Endothelial cell of umbilical vein (primary cell): ENCODE measurements around the gene SDSL. TPM values are rescaled to one million over a fixed set of nuclear protein-coding genes. Genes with fewer than 3 reads are reported as not detected.

Experiments
- BruUV-seq: library from RNA; stranded (reverse); fragments of 400-500 nt; replicated peaks from 2 replicates; lab custom pipeline; 2021; lab: Mats Ljungman, UMichigan
- CTCF ChIA-PET: fragments of 300-600, 350-600 bp; sonication (Branson Sonifier 250); formaldehyde crosslinking; loops from one replicate; lab custom pipeline; 2021; ENCODE audit warnings: antibody characterized with exemption, inconsistent platforms; lab: Charles Lee
- POLR2A ChIA-PET: fragments of 300-600, 350-600 bp; sonication (Branson Sonifier 250); formaldehyde crosslinking; loops from one replicate; lab custom pipeline; 2021; ENCODE audit warnings: antibody characterized with exemption, inconsistent platforms; lab: Charles Lee
- DNase-seq: peaks from one replicate; pipeline ENCODE4 v3.0.0-alpha.2; 2011; ENCODE audit warnings: low read depth, low spot score
- FAIRE-seq: peaks from 2 replicates; lab custom pipeline; 2011; peaks lifted over from hg19 to GRCh38; lab: Jason Lieb, UNC
- H2AFZ ChIP-seq: 2 replicates; pipeline ENCODE4 v1.6.0; 2012; ENCODE audit warnings: low read depth, low read length, control low read depth, inconsistent platforms
- H3K27ac ChIP-seq: 2 replicates; pipeline ENCODE4 v1.5.1; 2011; ENCODE audit warnings: low read depth, mild to moderate bottlenecking, control low read depth, low read length, moderate library complexity; ENCODE audit not compliant: insufficient read depth
- H3K27me3 ChIP-seq, 2 experiments: 2 replicates each; pipeline versions ENCODE4 v1.6.0 to v1.6.1; 2011; ENCODE audit warnings: low read length in 2 of 2, mixed read lengths in 1 of 2; ENCODE audit not compliant: control insufficient read depth in 2 of 2, insufficient read depth in 2 of 2
- H3K36me3 ChIP-seq, 2 experiments: 2 replicates in 1 of 2; 3 replicates in 1 of 2; pipeline ENCODE4 v1.5.1; 2011; ENCODE audit warnings: low read length in 2 of 2, mild to moderate bottlenecking in 1 of 2, moderate library complexity in 1 of 2; ENCODE audit not compliant: control insufficient read depth in 2 of 2, insufficient read depth in 2 of 2; ENCODE audit errors: extremely low read depth in 1 of 2
- H3K4me1 ChIP-seq: 3 replicates; pipeline ENCODE4 v1.5.1; 2011; ENCODE audit warnings: mild to moderate bottlenecking, low read length; ENCODE audit not compliant: control insufficient read depth, insufficient read depth; ENCODE audit errors: extremely low read depth
- H3K4me2 ChIP-seq: 2 replicates; pipeline ENCODE4 v1.6.1; 2011; ENCODE audit warnings: low read length, control low read depth, mixed read lengths; ENCODE audit not compliant: insufficient read depth
- H3K4me3 ChIP-seq, 3 experiments: fragments of 200-600 bp in 1 of 3; sonication (generic), shearing (Covaris generic) in 1 of 3; replicated peaks in 1 of 3; 2 replicates each; pipeline ENCODE4 v1.5.1; 2011 to 2016; ENCODE audit warnings: control low read depth in 3 of 3, low read length in 3 of 3, mild to moderate bottlenecking in 2 of 3, inconsistent platforms in 1 of 3, low read depth in 1 of 3, moderate library complexity in 1 of 3; ENCODE audit not compliant: insufficient read depth in 1 of 3
- H3K79me2 ChIP-seq: 2 replicates; pipeline ENCODE4 v1.6.0; 2012; ENCODE audit warnings: low read length, inconsistent platforms; ENCODE audit not compliant: control insufficient read depth, insufficient read depth
- H3K9ac ChIP-seq: replicated peaks from 2 replicates; pipeline ENCODE3; 2011; ENCODE audit warnings: low read length, control low read depth; ENCODE audit not compliant: insufficient read depth; ENCODE audit errors: extremely low read depth
- H3K9me1 ChIP-seq: replicated peaks from 3 replicates; pipeline ENCODE4 v1.6.0; 2011; ENCODE audit warnings: mild to moderate bottlenecking, low read length; ENCODE audit not compliant: control insufficient read depth, insufficient read depth; ENCODE audit errors: extremely low read depth
- H3K9me3 ChIP-seq: replicated peaks from 2 replicates; pipeline ENCODE4 v1.5.1; 2012; ENCODE audit warnings: low read length, inconsistent platforms; ENCODE audit not compliant: control insufficient read depth, insufficient read depth
- H4K20me1 ChIP-seq: replicated peaks from 2 replicates; pipeline ENCODE3; 2011; ENCODE audit warnings: mild to moderate bottlenecking, low read length; ENCODE audit not compliant: control insufficient read depth, insufficient read depth; ENCODE audit errors: extremely low read depth
- EZH2 ChIP-seq: IDR thresholded peaks from 2 replicates; pipeline ENCODE4 v1.6.1; 2012; ENCODE audit warnings: borderline replicate concordance, low read depth, mild to moderate bottlenecking, moderate library complexity, low read length, inconsistent platforms; ENCODE audit not compliant: severe bottlenecking
- FOS ChIP-seq: IDR thresholded peaks from 2 replicates; pipeline ENCODE4 v1.6.1; 2011; ENCODE audit warnings: mild to moderate bottlenecking, low read length, moderate library complexity, borderline replicate concordance; ENCODE audit not compliant: insufficient read depth
- GATA2 ChIP-seq: IDR thresholded peaks from 2 replicates; pipeline ENCODE4 v1.7.0; 2011; ENCODE audit warnings: low read depth, mild to moderate bottlenecking, moderate library complexity, mixed read lengths, low read length; ENCODE audit not compliant: insufficient read length, insufficient read depth
- JUN ChIP-seq: IDR thresholded peaks from 2 replicates; pipeline ENCODE4 v1.6.1; 2011; ENCODE audit warnings: borderline replicate concordance, low read depth; ENCODE audit not compliant: insufficient read length, insufficient read depth
- MYC ChIP-seq: IDR thresholded peaks from one replicate; pipeline ENCODE4 v1.6.1; 2011; ENCODE audit warnings: mild to moderate bottlenecking, low read depth, low read length
- POLR2A ChIP-seq: IDR thresholded peaks from 2 replicates; pipeline ENCODE4 v1.6.1; 2012; ENCODE audit warnings: low read depth, mild to moderate bottlenecking, control low read depth, low read length
- POLR2AphosphoS5 ChIP-seq: IDR thresholded peaks from 2 replicates; pipeline ENCODE4 v1.6.1; 2012; ENCODE audit warnings: low read depth, mild to moderate bottlenecking, control low read depth, low read length, moderate library complexity; ENCODE audit not compliant: insufficient read depth
- dilution Hi-C: fragments of 300-500 bp; cut with MboI; formaldehyde crosslinking; loops from one replicate; pipeline ENCODE4 v1.15.0; 2019; ENCODE audit warnings: low sequenced_read_pairs; ENCODE audit not compliant: extremely low pct_ligation_motif_present
- intact Hi-C: fragments of 100-400 bp; cut with micrococcal nuclease; formaldehyde crosslinking; loops from one replicate; pipeline ENCODE4 v1.10.0; 2022
- polyA plus RNA-seq, 4 experiments: library from polyadenylated mRNA; depleted of rRNA in 3 of 4; stranded (reverse) in 3 of 4; unstranded in 1 of 4; fragments of >200 nt; gene quantifications; 2 replicates each; pipeline versions ENCODE4 v1.2.1 to v1.2.3, GENCODE V29; 2011 to 2012; ENCODE audit warnings: missing spikeins in 1 of 4
- total RNA-seq: library from RNA; stranded (reverse); gene quantifications from 2 replicates; pipeline ENCODE4 v1.2.3, GENCODE V29; 2021
- TF ChIP-seq, protein P1 (sequence below), 2 donors: IDR thresholded peaks; 1 replicate in 1 of 2; 2 replicates in 1 of 2; pipeline ENCODE4 v1.5.1; 2011; ENCODE audit warnings: low read length in 2 of 2, mild to moderate bottlenecking in 2 of 2, moderate library complexity in 2 of 2, control low read depth in 1 of 2, inconsistent platforms in 1 of 2, low read depth in 1 of 2; ENCODE audit not compliant: insufficient read depth in 1 of 2; ENCODE audit errors: extremely low read depth in 1 of 2
- TF ChIP-seq, protein P2 (sequence below): IDR thresholded peaks from 2 replicates; pipeline ENCODE4 v1.6.1; 2011; ENCODE audit not compliant: insufficient read depth, insufficient read length

SDSL gene
- total and polyA plus RNA-seq, 2 donors (not counting 3 experiments of a cell fraction or from before 2014, with no cell fraction given), result 5.7 to 16.9 TPM

DNA sequence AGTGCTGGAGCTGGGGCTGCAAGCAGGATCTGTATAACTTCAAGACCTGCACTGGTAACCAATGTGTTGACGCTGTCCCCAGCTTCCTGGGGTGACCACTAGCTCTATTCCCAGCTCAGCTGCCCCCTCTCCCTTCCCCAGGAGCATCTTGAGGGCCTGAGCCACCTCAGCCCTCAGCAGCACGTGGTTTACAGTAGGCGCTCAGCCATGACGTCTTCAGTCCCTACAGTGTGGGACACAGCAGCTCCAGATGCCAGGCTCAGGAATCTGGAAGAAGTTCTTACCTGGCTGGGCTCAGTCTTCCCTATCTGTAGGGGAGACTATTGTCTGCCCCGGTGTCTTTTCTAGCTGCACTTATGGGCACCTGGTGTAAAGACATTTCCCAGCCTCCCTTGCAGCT lies 27.1 kb upstream of the SDSL start:
- TF ChIP-seq EZH2 (no peak), FOS (no peak), POLR2AphosphoS5 (no peak), JUN (no peak), GATA2 (no peak), MYC (no peak), POLR2A (no peak)
- TF ChIP-seq, protein P1, sequence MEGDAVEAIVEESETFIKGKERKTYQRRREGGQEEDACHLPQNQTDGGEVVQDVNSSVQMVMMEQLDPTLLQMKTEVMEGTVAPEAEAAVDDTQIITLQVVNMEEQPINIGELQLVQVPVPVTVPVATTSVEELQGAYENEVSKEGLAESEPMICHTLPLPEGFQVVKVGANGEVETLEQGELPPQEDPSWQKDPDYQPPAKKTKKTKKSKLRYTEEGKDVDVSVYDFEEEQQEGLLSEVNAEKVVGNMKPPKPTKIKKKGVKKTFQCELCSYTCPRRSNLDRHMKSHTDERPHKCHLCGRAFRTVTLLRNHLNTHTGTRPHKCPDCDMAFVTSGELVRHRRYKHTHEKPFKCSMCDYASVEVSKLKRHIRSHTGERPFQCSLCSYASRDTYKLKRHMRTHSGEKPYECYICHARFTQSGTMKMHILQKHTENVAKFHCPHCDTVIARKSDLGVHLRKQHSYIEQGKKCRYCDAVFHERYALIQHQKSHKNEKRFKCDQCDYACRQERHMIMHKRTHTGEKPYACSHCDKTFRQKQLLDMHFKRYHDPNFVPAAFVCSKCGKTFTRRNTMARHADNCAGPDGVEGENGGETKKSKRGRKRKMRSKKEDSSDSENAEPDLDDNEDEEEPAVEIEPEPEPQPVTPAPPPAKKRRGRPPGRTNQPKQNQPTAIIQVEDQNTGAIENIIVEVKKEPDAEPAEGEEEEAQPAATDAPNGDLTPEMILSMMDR (IDR thresholded peaks at IDR 0.05; ENCODE audit: extremely low read depth in 1 of 2, insufficient read depth in 1 of 2, low read depth in 1 of 2, low read length in 2 of 2), result no peak
- TF ChIP-seq, protein P2, sequence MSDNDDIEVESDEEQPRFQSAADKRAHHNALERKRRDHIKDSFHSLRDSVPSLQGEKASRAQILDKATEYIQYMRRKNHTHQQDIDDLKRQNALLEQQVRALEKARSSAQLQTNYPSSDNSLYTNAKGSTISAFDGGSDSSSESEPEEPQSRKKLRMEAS, result no peak
- no peaks in the 10 kb centered on the region for H3K36me3 ChIP-seq
- no peak overlapping the region for H3K27ac ChIP-seq
- H3K4me1 ChIP-seq, result no peaks in the 10 kb centered on the region
- DNase-seq (no peak), FAIRE-seq (no peak)
- H3K4me2 ChIP-seq, result no peak overlapping the region
- CTCF ChIA-PET, result interaction anchor here (0.9 to 1.7 kb wide), 2 partner anchors 13 to 30 kb away, joined by 3 to 4 read pairs; no protein-coding TSS in a partner anchor
- POLR2A ChIA-PET, result no interaction called here
- H3K79me2 ChIP-seq, result no peaks in the 10 kb centered on the region
- no TSS peak for BruUV-seq
- H3K9me1 ChIP-seq, result no peaks in the 10 kb centered on the region
- dilution Hi-C loops, result no loop called here
- no peak overlapping the region for H3K9ac ChIP-seq
- intact Hi-C loops, result no loop called here
- H3K27me3 ChIP-seq, result no peaks in the 10 kb centered on the region
- no peaks in the 10 kb centered on the region for H4K20me1 ChIP-seq
- H3K4me3 ChIP-seq, result no peak overlapping the region
- H2AFZ ChIP-seq, result no peak overlapping the region
- H3K9me3 ChIP-seq, result no peaks in the 10 kb centered on the region
